ENCODE data around the gene PRTN3.

DNA sequence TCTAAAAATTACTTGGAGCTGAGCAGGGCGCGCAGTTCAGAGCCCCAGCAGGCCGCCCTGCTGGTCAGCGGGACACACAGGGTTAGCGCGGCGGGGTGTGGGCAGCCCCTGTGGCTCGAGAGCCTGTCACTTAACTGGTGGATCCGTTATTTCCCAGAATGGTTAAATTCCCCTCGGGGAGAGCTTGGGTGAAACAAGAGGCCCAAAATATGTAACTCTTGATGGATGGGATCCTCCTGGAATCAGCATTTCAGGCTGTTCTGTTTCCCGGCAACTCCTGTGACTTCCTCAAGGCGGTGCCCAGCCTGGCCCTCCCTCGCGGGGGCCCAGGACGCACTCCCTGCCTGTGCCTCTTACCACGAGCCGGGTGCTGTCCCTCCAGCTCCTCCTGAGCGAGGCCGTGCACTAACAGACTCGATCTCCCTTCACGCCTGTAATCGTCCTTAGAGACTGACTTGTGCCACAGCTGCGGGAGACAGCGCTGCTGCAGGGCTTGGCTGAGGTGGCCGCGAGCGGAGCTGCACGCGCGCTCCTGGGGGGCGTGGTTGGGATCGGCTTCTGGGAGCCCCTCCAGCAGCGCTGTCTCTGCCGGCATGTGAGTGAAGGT, 33.9 kb upstream of the PRTN3 start:
- TF ChIP-seq, protein P1, sequence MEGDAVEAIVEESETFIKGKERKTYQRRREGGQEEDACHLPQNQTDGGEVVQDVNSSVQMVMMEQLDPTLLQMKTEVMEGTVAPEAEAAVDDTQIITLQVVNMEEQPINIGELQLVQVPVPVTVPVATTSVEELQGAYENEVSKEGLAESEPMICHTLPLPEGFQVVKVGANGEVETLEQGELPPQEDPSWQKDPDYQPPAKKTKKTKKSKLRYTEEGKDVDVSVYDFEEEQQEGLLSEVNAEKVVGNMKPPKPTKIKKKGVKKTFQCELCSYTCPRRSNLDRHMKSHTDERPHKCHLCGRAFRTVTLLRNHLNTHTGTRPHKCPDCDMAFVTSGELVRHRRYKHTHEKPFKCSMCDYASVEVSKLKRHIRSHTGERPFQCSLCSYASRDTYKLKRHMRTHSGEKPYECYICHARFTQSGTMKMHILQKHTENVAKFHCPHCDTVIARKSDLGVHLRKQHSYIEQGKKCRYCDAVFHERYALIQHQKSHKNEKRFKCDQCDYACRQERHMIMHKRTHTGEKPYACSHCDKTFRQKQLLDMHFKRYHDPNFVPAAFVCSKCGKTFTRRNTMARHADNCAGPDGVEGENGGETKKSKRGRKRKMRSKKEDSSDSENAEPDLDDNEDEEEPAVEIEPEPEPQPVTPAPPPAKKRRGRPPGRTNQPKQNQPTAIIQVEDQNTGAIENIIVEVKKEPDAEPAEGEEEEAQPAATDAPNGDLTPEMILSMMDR (IDR thresholded peaks at IDR 0.05): no peak
- TF ChIP-seq POLR2A (IDR thresholded peaks at IDR 0.05): no peak
